Measurements from ENCODE around the gene FAM168A. TPM values are rescaled to one million over a fixed set of nuclear protein-coding genes. Genes with fewer than 3 reads are reported as not detected.

FAM168A gene
- total and polyA plus RNA-seq, 9 of the 15 experiments (the other 6 are each of a cell fraction or from before 2014, with no cell fraction given): 0.44 to 7.2 (median 2.9) TPM

DNA sequence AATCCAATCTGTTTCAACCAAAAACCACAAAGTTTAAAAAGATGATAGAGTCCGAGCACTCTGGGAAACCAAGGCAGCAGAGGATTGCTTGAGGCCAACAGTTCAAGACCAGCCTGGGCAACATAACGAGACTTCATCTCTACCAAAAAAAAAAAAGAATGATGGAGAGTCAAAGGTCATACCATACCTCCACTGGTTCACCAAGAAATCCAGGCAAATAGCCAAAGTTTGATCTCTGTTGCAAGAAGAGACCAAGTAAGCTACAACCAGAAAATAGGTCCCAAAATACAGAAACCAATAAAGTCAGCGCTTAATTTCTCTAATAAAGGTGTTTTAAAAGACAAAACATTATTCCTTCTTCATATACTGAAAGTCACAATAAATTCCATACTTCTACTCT, 13.1 kb downstream of the FAM168A start:
- no peak overlapping the region for H3K4me3 ChIP-seq
- intact Hi-C loops (cut with micrococcal nuclease): no loop called here
- no peak overlapping the region for H3K9ac ChIP-seq (ENCODE audit: insufficient read depth in 1 of 2, low read depth in 2 of 2, low read length in 2 of 2)
- no peak overlapping the region for H3K27ac ChIP-seq (ENCODE audit: extremely low read depth, low read depth, low read length)
- no peaks in the 10 kb centered on the region for H3K9me3 ChIP-seq (replicated peaks; ENCODE audit: control insufficient read depth, insufficient read depth, low read depth, low read length)
- no peak overlapping the region for H3K4me2 ChIP-seq (ENCODE audit: insufficient read depth, low read length)
- H3K27me3 ChIP-seq (ENCODE audit: control insufficient read depth in 2 of 2, insufficient read depth in 2 of 2, low read length in 2 of 2): no peaks in the 10 kb centered on the region
- H3K9me1 ChIP-seq (ENCODE audit: control insufficient read depth, insufficient read depth, low read length): no peaks in the 10 kb centered on the region
- DNase-seq (ENCODE audit: extremely low read depth in 1 of 4, low spot score in 3 of 4): no peak
- no peaks in the 10 kb centered on the region for H3K36me3 ChIP-seq (ENCODE audit: control insufficient read depth, insufficient read depth, low read length)
- TF ChIP-seq NCOA6 (IDR thresholded peaks at IDR 0.05) (no peak), BDP1 (IDR thresholded peaks at IDR 0.05; ENCODE audit: insufficient read depth, insufficient read length) (no peak), CBX8 (IDR thresholded peaks at IDR 0.05; ENCODE audit: borderline replicate concordance, extremely low read depth, low read depth, low read length, poor library complexity, severe bottlenecking) (no peak), ZNF584 (CRISPR knock-in tag; IDR thresholded peaks at IDR 0.05; ENCODE audit: low read depth) (no peak), TRIM24 (IDR thresholded peaks at IDR 0.05) (no peak), NRF1 (conservative IDR thresholded peaks at IDR 0.05 in 1 of 2, IDR thresholded peaks at IDR 0.05 in 1 of 2) (no peak), MYNN (IDR thresholded peaks at IDR 0.05) (no peak), MYNN (CRISPR knock-in tag; IDR thresholded peaks at IDR 0.05) (no peak), ZNF778 (CRISPR knock-in tag; IDR thresholded peaks at IDR 0.05) (no peak), ZNF699 (CRISPR knock-in tag; IDR thresholded peaks at IDR 0.05; ENCODE audit: insufficient replicate concordance) (no peak), HMGN3 (IDR thresholded peaks at IDR 0.05; ENCODE audit: borderline replicate concordance, extremely low read depth, insufficient read length, low read depth, low read length) (no peak), HCFC1 (IDR thresholded peaks at IDR 0.05; ENCODE audit: low read depth, low read length) (no peak)
- TF ChIP-seq, protein P1, sequence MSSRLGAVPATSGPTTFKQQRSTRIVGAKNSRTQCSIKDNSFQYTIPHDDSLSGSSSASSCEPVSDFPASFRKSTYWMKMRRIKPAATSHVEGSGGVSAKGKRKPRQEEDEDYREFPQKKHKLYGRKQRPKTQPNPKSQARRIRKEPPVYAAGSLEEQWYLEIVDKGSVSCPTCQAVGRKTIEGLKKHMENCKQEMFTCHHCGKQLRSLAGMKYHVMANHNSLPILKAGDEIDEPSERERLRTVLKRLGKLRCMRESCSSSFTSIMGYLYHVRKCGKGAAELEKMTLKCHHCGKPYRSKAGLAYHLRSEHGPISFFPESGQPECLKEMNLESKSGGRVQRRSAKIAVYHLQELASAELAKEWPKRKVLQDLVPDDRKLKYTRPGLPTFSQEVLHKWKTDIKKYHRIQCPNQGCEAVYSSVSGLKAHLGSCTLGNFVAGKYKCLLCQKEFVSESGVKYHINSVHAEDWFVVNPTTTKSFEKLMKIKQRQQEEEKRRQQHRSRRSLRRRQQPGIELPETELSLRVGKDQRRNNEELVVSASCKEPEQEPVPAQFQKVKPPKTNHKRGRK (tag; IDR thresholded peaks at IDR 0.05): no peak
- no TSS peak for BruUV-seq (replicated peaks)
- ChIA-PET POLR2A (interaction anchor here (0.5 kb wide), 1 partner anchor 13 kb away, joined by 3 read pairs; the partner anchor contains the start of gene FAM168A), CTCF (ENCODE audit: low intra/inter-chr PET ratio) (no interaction called here)
- no peak overlapping the region for H2AFZ ChIP-seq (ENCODE audit: low read depth, low read length)
- H3K79me2 ChIP-seq (ENCODE audit: control insufficient read depth, insufficient read depth, low read length): no peaks in the 10 kb centered on the region
- 11% methylated on average over 3 of the region's 3 CpGs for WGBS (ENCODE audit: insufficient coverage, low coverage, missing lambda C conversion rate)
- in situ Hi-C loops (cut with MboI): no loop called here
- FAIRE-seq: no peak
- H3K4me1 ChIP-seq (replicated peaks in 1 of 2; ENCODE audit: control insufficient read depth in 2 of 2, insufficient read depth in 2 of 2, low read length in 2 of 2): no peaks in the 10 kb centered on the region
- ATAC-seq: no peak
- no peaks in the 10 kb centered on the region for H4K20me1 ChIP-seq (replicated peaks; ENCODE audit: control insufficient read depth, insufficient read depth, low read length)
